GM18505 (cell line): ENCODE data around the gene PRUNE2.

Source experiments
- ATAC-seq: cut with Tn5 transposase; IDR thresholded peaks from one replicate; pipeline ENCODE4 v1.9.1; 2021; ENCODE audit not compliant: unreplicated experiment
- POLR2A ChIP-seq: IDR thresholded peaks from 4 replicates; pipeline ENCODE4 v1.6.1; 2011; ENCODE audit warnings: borderline replicate concordance; ENCODE audit not compliant: insufficient read depth, insufficient read length; ENCODE audit errors: extremely low read depth

PRUNE2 gene

DNA sequence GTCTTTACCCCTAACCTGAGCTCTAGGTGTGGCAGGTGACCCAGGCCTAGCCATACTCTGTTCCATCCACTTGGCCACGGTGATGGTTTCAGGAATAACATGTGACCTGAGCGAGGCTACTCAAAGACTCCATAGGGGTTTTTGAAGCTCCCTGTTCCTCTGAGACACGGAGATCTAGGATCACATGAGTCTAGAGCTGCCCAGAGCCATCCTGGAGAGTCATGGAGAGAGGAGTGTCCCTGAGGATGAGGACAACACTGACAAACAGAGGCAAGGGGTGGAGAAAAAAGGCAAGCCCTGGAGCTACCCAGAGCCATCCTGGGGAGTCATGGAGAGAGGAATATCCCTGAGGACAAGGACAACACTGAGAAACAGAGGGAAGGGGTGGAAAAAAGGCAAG, 171.2 kb downstream of the PRUNE2 start:
- no peak for ATAC-seq
- TF ChIP-seq POLR2A, result no peak

DNA sequence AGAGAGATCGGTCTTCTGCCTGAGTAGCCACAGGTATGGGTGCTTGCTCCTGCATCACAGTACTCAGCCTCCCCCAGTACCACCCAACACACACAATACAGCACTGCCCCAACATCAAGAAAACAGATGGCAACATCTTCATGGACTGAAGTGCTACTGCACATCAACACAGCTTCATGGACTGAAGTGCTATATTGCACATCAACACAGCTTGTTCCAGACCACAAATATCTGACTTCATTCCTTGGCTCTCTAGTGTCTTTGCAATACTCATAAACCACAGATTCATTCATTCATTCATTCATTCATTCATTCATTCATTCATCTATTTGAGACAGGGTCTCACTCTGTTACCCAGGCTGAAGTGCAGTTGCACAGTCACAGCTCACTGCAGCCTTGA, 172.8 kb downstream of the PRUNE2 start:
- TF ChIP-seq POLR2A, result no peak
- ATAC-seq, result no peak

DNA sequence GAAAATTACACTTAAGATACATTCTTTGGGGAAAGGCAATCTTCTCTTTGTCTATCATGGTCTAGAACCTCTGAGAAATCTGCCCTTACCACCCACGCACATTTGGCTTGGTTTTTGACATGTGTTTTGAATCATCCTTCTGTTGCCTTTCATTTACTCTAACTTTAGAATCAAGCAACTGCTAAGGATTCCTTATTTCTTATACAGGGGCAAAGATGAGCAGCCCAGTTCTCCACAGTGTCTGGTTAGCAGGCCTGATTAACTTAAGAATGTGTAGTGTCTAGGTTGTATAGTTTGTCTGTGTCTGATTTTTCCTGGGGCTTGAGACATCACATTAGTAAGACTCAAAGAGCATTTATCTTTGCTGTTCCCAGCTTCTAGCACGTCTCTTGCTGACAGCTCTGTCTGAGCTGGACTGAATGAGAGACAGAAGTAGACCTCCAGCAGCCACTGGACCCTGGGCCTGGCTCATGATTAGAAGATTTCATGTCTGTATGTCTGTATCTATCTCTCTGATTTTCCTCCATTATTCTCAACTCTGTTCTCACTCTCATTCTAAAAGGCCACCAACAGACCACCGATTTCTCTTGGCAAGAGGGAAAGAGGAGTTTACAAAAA, 173.5 kb downstream of the PRUNE2 start:
- TF ChIP-seq POLR2A, result no peak
- ATAC-seq, result no peak

DNA sequence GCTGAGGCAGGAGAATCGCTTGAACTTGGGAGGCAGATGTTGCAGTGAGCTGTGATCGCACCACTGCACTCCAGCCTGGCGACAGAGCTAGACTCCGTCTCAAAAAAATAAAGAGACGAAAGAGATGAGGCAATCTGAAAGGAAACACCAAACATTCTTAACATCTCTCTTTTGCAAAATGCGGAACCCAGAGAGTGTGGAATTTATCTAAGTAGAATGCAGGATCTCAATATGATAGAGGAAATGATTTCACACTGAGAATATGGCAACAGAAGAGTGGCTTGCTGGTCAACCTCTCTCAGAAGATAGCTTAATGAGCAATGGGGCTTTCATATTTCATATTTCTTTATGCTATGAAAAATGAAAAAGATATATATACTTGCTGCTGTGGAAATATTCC, 175.1 kb downstream of the PRUNE2 start:
- no peak for TF ChIP-seq POLR2A
- no peak for ATAC-seq

DNA sequence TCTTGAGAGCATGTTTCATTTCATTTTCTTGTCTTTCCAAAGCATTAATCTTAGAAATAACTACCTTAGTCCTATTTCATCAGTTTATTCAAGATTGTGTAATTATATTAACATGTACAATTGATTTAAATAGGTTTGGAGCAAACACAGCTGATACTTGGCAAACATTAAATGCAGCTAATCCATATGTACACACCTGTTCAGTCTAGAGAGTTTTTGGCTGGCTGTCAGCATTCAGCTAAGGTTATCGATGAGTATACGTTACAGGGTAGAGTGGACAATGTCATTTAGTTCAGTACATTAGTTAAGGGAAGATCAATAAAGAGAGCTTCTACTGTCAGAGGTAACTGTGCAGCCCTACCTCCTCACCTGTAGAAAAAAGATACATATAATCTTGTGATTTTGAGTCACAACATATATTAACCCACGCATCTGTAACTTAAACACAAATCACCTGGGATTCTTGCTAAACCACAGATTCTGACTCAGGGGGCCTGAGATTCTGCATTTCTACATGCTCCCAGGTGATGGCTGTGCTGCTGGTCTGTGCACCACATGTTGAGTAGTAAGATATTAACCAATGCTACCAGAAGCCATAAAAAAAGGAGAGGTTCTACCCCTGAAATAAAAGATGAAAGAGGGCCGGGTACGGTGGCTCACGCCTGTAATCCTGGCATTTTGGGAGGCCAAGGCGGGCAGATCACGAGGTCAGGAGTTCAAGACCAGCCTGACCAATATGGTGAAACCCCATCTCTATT, 175.8 kb downstream of the PRUNE2 start:
- no peak for ATAC-seq
- no peak for TF ChIP-seq POLR2A

DNA sequence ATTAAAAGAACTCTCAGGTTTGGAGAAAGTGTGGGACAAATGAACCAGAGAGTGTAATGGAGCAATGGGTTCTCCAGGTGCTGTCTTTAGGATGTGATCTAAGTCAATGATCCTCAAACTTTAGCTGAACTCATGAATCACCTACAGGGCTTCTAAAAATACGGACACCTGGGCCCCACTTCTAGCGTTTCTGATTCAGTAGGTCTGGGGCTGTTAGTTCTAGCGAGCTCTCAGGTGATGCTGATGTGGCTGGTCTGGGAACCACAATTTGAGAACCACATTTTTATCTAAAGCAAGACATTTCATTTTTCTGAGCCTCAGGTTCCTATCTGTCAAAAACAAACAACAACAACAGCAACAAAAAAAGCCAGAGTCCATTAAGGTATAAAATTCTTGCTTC, 176.8 kb downstream of the PRUNE2 start:
- no peak for ATAC-seq
- no peak for TF ChIP-seq POLR2A

DNA sequence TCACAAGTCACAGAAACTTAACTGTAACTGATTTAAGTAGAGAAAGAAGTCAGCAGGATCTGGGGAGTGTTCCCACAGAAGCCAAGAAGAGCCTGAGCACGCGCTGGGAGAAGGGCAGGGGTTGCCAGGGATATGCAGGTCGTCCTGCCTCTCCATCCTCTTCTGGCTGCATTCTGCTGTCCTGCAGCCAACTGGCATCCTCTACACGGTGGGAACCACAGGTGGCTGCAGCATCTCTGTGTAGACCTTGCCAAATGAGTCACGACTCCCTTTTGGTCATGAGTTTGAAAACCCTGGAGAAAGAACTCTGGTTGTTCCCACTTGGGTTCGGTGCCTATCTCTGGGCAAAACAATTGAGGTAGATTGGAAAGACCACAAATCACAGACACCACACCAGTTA, 180.0 kb downstream of the PRUNE2 start:
- ATAC-seq, result no peak
- TF ChIP-seq POLR2A, result no peak

DNA sequence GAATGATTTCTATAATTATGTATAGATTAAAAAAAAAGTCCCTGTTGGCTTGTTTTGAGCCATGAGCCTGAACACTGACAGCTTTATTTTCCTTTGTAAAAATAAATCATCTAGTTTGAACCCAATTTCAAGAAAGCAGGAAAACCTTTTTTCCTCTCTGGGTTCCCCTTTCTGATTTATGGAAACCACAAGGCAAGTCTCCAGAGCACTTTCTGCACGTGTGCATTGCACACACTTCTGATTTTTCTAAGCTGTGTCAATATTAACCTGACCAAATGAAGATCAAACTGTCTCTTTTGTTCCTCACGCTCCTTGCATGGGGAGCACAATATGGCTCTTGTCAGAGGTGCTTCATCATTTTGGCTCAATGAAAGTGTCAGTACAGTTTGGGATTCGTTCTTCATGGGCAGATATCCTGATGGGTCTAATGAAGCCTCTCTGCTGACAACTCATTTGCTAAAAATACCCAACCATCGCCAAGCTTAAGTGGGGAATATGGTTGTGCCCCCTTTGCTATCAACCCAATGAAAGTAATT, 180.8 kb downstream of the PRUNE2 start:
- no peak for ATAC-seq
- TF ChIP-seq POLR2A, result no peak

DNA sequence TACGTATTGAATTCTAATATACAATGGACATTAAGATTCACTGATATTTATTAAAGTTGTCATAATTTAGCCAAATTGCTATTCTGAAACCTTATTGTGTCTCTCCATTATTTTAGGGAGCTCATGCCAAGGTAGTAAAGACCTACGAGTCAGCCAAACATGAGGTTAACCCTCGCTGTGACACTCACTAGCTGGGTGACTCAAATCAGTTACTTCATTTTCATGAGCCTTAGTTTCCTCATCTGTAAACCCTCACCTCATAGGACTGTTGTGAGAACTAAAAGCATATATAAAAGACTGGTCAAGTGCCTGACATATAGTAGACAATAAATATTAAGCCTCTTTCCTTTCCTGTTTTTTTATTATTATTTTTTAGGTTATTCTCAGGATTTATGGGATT, 185.7 kb downstream of the PRUNE2 start:
- no peak for TF ChIP-seq POLR2A
- ATAC-seq, result no peak

DNA sequence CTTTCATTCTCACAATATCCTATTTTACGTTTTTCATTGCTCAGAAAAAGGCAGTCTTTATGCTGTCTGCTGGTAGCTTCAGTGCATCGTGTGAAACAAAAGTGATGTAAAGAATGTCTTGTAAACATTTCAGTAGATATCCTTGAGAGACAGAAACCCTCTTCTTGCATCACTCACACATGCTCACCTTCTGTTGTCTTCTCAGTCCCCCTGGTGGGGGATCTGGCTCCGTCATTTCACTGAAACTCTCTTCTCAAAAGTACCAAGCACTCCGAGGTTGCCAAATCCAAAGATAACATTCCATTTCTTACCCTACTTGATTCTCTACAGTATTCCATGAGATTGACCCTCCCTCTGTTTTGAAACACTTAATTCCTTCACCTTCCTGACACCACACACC, 187.7 kb downstream of the PRUNE2 start:
- TF ChIP-seq POLR2A, result no peak
- ATAC-seq, result no peak

DNA sequence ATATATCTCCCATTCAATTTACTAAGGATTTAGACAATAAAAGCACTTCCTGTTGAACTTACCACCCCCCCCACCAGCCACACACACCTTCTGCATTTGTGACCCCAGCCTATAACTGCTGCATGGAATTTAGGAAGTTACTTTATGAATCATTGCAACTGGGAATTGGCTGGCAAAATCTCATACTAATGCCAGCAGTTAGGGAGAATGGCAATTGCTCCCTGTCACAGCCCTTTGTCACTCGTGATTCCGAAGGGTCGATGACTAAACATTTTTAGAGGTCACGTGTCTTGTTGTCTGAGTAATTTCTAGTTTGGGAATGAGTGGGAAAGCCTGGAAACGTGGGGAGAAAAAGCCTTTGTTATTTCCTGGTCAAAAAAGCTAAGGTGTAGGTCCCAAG, 188.3 kb downstream of the PRUNE2 start:
- no peak for ATAC-seq
- TF ChIP-seq POLR2A, result no peak

DNA sequence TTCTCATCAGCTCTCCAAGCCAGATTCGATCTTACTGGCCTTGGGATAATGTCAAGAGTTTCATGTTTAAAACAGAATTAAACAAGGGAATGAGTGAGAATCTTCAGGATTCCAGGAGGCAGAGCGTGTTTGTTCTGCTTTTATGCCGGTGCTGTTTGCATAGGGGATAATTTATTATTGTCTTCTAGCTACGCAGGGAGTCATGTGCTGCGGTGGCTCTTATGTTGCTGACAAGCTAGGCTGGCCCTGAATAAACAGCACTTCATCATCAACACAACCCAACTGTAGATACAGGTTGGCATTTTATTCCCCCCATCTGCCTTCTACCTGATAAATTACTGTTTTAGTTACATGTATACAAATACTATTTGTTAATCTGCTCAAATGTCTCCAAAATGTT, 188.7 kb downstream of the PRUNE2 start:
- TF ChIP-seq POLR2A, result no peak
- ATAC-seq, result no peak

DNA sequence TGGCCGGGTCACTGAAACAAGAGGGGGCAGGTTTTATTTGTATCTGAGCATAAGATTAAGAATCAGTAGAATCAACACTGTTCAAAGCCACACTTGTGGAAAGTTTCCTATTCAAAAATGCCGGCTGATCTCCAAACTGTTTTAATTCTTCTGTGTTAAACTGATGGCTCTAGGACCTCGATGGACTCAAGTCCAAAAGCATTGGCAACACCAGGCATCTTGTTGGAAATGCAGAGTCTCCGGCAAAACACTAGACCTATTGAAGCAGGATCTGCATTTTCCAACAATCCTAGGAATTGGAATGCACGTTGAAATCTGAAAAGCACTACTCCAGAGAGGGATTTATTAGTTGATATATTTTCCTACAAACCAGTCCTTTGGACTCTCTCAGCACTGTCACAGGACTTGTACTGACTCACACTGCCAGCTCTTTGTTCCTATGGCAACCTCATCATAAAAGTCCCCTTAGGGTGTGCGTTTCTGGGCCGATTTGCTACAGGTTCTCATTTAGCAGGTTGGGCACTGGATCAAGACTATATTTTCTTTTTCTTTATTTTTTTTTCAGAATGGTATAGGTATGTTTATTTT, 189.7 kb downstream of the PRUNE2 start:
- no peak for ATAC-seq
- no peak for TF ChIP-seq POLR2A

DNA sequence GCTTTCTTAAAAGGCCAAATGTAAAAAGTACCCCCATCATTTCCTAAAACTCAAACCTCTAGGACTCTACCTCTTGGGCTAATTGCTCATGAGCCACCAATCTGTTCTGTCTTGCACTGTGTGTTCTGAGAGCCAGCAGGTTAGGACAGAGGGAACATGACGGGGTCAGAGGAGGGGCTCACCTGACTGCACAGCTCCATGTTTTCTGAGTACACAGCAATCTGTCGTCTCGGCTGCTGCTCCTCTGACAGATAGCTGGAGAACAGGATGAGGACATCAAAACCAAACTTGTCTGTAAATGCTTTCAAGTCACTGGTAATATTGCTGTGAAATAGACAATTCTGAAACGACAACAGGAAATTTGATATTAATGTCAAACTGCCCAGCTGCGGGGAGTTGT, 192.5 kb downstream of the PRUNE2 start:
- no peak for ATAC-seq
- TF ChIP-seq POLR2A, result no peak
